Activated B cell treated with CpG ODN at 0.5 μM for 24 hours (primary cell): ENCODE data around the gene OR6V1. TPM values are rescaled to one million over a fixed set of nuclear protein-coding genes. Genes with fewer than 3 reads are reported as not detected.
A peak's percentile ranks its signal among the peaks of the same experiment; 100 is the strongest.

ENCODE experiments used
- ATAC-seq: fragments of 200-7000 bp; cut with Tn5 transposase; one replicate; pipeline ENCODE4 v1.10.0; 2021; ENCODE audit warnings: low read depth, mild to moderate bottlenecking, moderate library complexity
- CTCF ChIA-PET: fragments of 350-600 bp; sonication (Branson Sonifier 250); formaldehyde crosslinking; loops from one replicate; lab custom pipeline; 2021; ENCODE audit warnings: antibody characterized with exemption; lab: Charles Lee
- POLR2A ChIA-PET: fragments of 350-600 bp; sonication (Branson Sonifier 250); formaldehyde crosslinking; loops from one replicate; lab custom pipeline; 2021; ENCODE audit warnings: antibody characterized with exemption; lab: Charles Lee
- DNase-seq: peaks from one replicate; pipeline ENCODE4 v3.0.0; 2022
- H3K27ac Mint-ChIP-seq: one replicate; pipeline ENCODE4 v1.8.0; 2020; ENCODE audit warnings: mixed read lengths
- H3K27me3 Mint-ChIP-seq: one replicate; pipeline ENCODE4 v1.8.0; 2021; ENCODE audit warnings: mixed read lengths
- H3K36me3 Mint-ChIP-seq: one replicate; pipeline ENCODE4 v1.8.0; 2021; ENCODE audit warnings: low read depth, mixed read lengths
- H3K4me1 Mint-ChIP-seq: one replicate; pipeline ENCODE4 v1.8.0; 2021; ENCODE audit warnings: mixed read lengths
- H3K4me3 Mint-ChIP-seq: one replicate; pipeline ENCODE4 v1.8.0; 2020; ENCODE audit warnings: mild to moderate bottlenecking, mixed read lengths
- H3K9me3 Mint-ChIP-seq: one replicate; pipeline ENCODE4 v1.8.0; 2020; ENCODE audit warnings: mixed read lengths
- CTCF ChIP-seq: fragments of 200-600 bp; IDR thresholded peaks from one replicate; pipeline ENCODE4 v1.8.0; 2022; ENCODE audit warnings: antibody characterized with exemption, mild to moderate bottlenecking
- intact Hi-C: fragments of 100-400 bp; cut with micrococcal nuclease; formaldehyde crosslinking; loops from one replicate; pipeline ENCODE4 v1.15.1; 2024
- total RNA-seq: library from RNA; stranded (reverse); gene quantifications from 2 replicates; pipeline ENCODE4 v1.2.3, GENCODE V29; 2022

OR6V1 gene
- not detected in 2 replicates for total RNA-seq

- no peak for ATAC-seq
- Mint-ChIP-seq H3K4me3 (no peak within 1 kb of the TSS), H3K27me3 (no peaks in the 10 kb centered on the region), H3K4me1 (peaks cover 36% of the 10 kb centered on the region), H3K9me3 (no peaks in the 10 kb centered on the region), H3K27ac (no peak within 1 kb of the TSS), H3K36me3 (no peaks in the 10 kb centered on the region)
- intact Hi-C loops: no loop called here
- no peak for TF ChIP-seq CTCF
- no peak for DNase-seq
- ChIA-PET POLR2A (no interaction called here), CTCF (no interaction called here)
Measured at GRCh38 chr7:143052041-143052440, at the start of gene OR6V1. TSS of gene OR6V1 (plus strand) at chr7:143052341. CDS start at chr7:143052341, 0 bp downstream.

- H3K27ac Mint-ChIP-seq: no peak overlapping the region
- H3K4me1 Mint-ChIP-seq: peaks cover 10% of the 10 kb centered on the region
Measured at GRCh38 chr7:143002898-143003297, 49.2 kb upstream of the OR6V1 start.

GRCh38 chr7:143003393-143004051 lies 48.6 kb upstream of the OR6V1 start:
- Mint-ChIP-seq H3K4me3 (peak overlapping the region; percentile 81), H3K9me3 (no peaks in the 10 kb centered on the region), H3K27me3 (peaks cover 1% of the 10 kb centered on the region), H3K36me3 (no peaks in the 10 kb centered on the region), H3K4me1 (peaks cover 16% of the 10 kb centered on the region), H3K27ac (no peak overlapping the region)
- intact Hi-C loops: loop anchor here (1.0 to 2.0 kb wide), 7 partner anchors 149 to 468 kb away; no protein-coding TSS in a partner anchor
- CTCF ChIA-PET: interaction anchor here (0.8 to 17.3 kb wide), 24 partner anchors 10 to 468 kb away, joined by 3 to 519 read pairs (median 6); partner anchors contain the start of genes EPHB6 and TAS2R40
- DNase-seq (no peak), ATAC-seq (peak; percentile 60)
- no peak for TF ChIP-seq CTCF
- POLR2A ChIA-PET: interaction anchor here (0.6 to 1.5 kb wide), 5 partner anchors 150 to 407 kb away, joined by 3 to 7 read pairs (median 5); no protein-coding TSS in a partner anchor

More at GRCh38 chr7:143002898-143003297, 49.2 kb upstream of the OR6V1 start:
- TF ChIP-seq CTCF: no peak
- Mint-ChIP-seq H3K27me3 (peaks cover 1% of the 10 kb centered on the region), H3K4me3 (peak overlapping the region; percentile 81), H3K9me3 (no peaks in the 10 kb centered on the region), H3K36me3 (no peaks in the 10 kb centered on the region)
- no peak for ATAC-seq
- no peak for DNase-seq
- intact Hi-C loops: loop anchor here (1.0 to 2.0 kb wide), 7 partner anchors 149 to 468 kb away; no protein-coding TSS in a partner anchor
- ChIA-PET POLR2A (interaction anchor here (0.6 to 1.5 kb wide), 5 partner anchors 212 to 408 kb away, joined by 3 to 7 read pairs (median 5); no protein-coding TSS in a partner anchor), CTCF (interaction anchor here (0.9 to 17.3 kb wide), 23 partner anchors 10 to 468 kb away, joined by 3 to 519 read pairs (median 6); partner anchors contain the start of genes EPHB6 and TAS2R40)

- ChIA-PET POLR2A (interaction anchor here (0.8 kb wide), 1 partner anchor 208 kb away, joined by 3 read pairs; no protein-coding TSS in a partner anchor), CTCF (interaction anchor here (0.7 to 17.3 kb wide), 7 partner anchors 11 to 400 kb away, joined by 3 to 519 read pairs (median 9); partner anchors contain the start of gene TAS2R40)
- Mint-ChIP-seq H3K4me1 (peaks cover 31% of the 10 kb centered on the region), H3K36me3 (no peaks in the 10 kb centered on the region), H3K27ac (no peak overlapping the region), H3K27me3 (peaks cover 1% of the 10 kb centered on the region), H3K4me3 (no peak overlapping the region), H3K9me3 (no peaks in the 10 kb centered on the region)
- ATAC-seq: no peak
- TF ChIP-seq CTCF: no peak
- intact Hi-C loops: no loop called here
- DNase-seq: no peak
Measured at GRCh38 chr7:143005632-143006260, 46.4 kb upstream of the OR6V1 start.
